HUES64 (cell line): ENCODE measurements around the gene EGFR.

Experiments
- H3K27ac ChIP-seq: 2 replicates; pipeline ENCODE4 v1.7.0; 2013; ENCODE audit warnings: low read depth, low read length, inconsistent platforms
- H3K27me3 ChIP-seq: 2 replicates; pipeline ENCODE4 v1.6.1; 2013; ENCODE audit warnings: mild to moderate bottlenecking, low read length; ENCODE audit not compliant: insufficient read depth
- H3K36me3 ChIP-seq: 2 replicates; pipeline ENCODE4 v1.6.1; 2013; ENCODE audit warnings: mild to moderate bottlenecking, low read length; ENCODE audit not compliant: insufficient read depth
- H3K4me1 ChIP-seq: 2 replicates; pipeline ENCODE4 v1.6.1; 2013; ENCODE audit warnings: mild to moderate bottlenecking, low read length, moderate library complexity; ENCODE audit not compliant: insufficient read depth
- H3K4me3 ChIP-seq: 2 replicates; pipeline ENCODE4 v1.5.1; 2013; ENCODE audit warnings: mild to moderate bottlenecking, low read length, moderate library complexity
- H3K9ac ChIP-seq: 2 replicates; pipeline ENCODE4 v1.6.1; 2013; ENCODE audit warnings: mild to moderate bottlenecking, low read depth, low read length
- H3K9me3 ChIP-seq: 2 replicates; pipeline ENCODE4 v1.6.1; 2013; ENCODE audit warnings: low read depth, low read length; ENCODE audit not compliant: insufficient read depth
- WGBS: fragments of 150-250, 120-280 bp; methylation state at CpG from one replicate; pipeline ENCODE4 v1.1.7; 2013; ENCODE audit warnings: missing lambda C conversion rate; 5-methylcytosine and 5-hydroxymethylcytosine counted together

The EGFR gene

GRCh38 chr7:55131142-55131929 lies 112.5 kb downstream of the EGFR start:
- H3K9ac ChIP-seq = no peak overlapping the region
- 82% methylated on average over 17 of the region's 17 CpGs for WGBS
- H3K36me3 ChIP-seq = no peaks in the 10 kb centered on the region
- no peak overlapping the region for H3K4me3 ChIP-seq
- H3K4me1 ChIP-seq = peaks cover 32% of the 10 kb centered on the region
- H3K9me3 ChIP-seq = no peaks in the 10 kb centered on the region
- no peaks in the 10 kb centered on the region; the same call in 1 of the 2 replicates for H3K27me3 ChIP-seq
- H3K27ac ChIP-seq = no peak overlapping the region

GRCh38 chr7:55132550-55132889 lies 113.7 kb downstream of the EGFR start:
- Histone ChIP-seq H3K27ac (no peak overlapping the region), H3K4me1 (peaks cover 32% of the 10 kb centered on the region), H3K27me3 (no peaks in the 10 kb centered on the region; the same call in 1 of the 2 replicates), H3K9ac (no peak overlapping the region), H3K9me3 (no peaks in the 10 kb centered on the region), H3K4me3 (no peak overlapping the region), H3K36me3 (no peaks in the 10 kb centered on the region)
- WGBS = 96% methylated on average over 5 of the region's 5 CpGs

- Histone ChIP-seq H3K27ac (no peak overlapping the region), H3K4me3 (no peak overlapping the region), H3K27me3 (no peaks in the 10 kb centered on the region; the same call in 1 of the 2 replicates), H3K9me3 (no peaks in the 10 kb centered on the region), H3K9ac (no peak overlapping the region), H3K36me3 (no peaks in the 10 kb centered on the region), H3K4me1 (peaks cover 32% of the 10 kb centered on the region)
- 93% methylated on average over 10 of the region's 10 CpGs for WGBS
These were observed 114.2 kb downstream of the EGFR start for GRCh38 chr7:55132890-55133551.

- H3K27me3 ChIP-seq = no peaks in the 10 kb centered on the region; the same call in 1 of the 2 replicates
- 88% methylated on average over 16 of the region's 16 CpGs for WGBS
- H3K4me1 ChIP-seq = peaks cover 26% of the 10 kb centered on the region
- no peaks in the 10 kb centered on the region for H3K36me3 ChIP-seq
- no peak overlapping the region for H3K27ac ChIP-seq
- peaks cover 2% of the 10 kb centered on the region; the same call in 1 of the 2 replicates for H3K9me3 ChIP-seq
- no peak overlapping the region for H3K9ac ChIP-seq
- H3K4me3 ChIP-seq = no peak overlapping the region
These were observed 115.0 kb downstream of the EGFR start for GRCh38 chr7:55133630-55134358.

- Histone ChIP-seq H3K27me3 (no peaks in the 10 kb centered on the region; the same call in 1 of the 2 replicates), H3K36me3 (no peaks in the 10 kb centered on the region), H3K27ac (no peak overlapping the region), H3K9ac (no peak overlapping the region), H3K4me3 (no peak overlapping the region), H3K9me3 (peaks cover 2% of the 10 kb centered on the region; the same call in 1 of the 2 replicates), H3K4me1 (peaks cover 20% of the 10 kb centered on the region)
- WGBS = 91% methylated on average over 4 of the region's 4 CpGs
These were observed 115.5 kb downstream of the EGFR start for GRCh38 chr7:55134359-55134725.

- peaks cover 16% of the 10 kb centered on the region for H3K4me1 ChIP-seq
- no peaks in the 10 kb centered on the region for H3K36me3 ChIP-seq
- no peaks in the 10 kb centered on the region; the same call in 1 of the 2 replicates for H3K27me3 ChIP-seq
- H3K9ac ChIP-seq = no peak overlapping the region
- WGBS = 91% methylated on average over 2 of the region's 2 CpGs
- no peak overlapping the region for H3K4me3 ChIP-seq
- H3K9me3 ChIP-seq = peaks cover 2% of the 10 kb centered on the region; the same call in 1 of the 2 replicates
- H3K27ac ChIP-seq = no peak overlapping the region
These were observed 116.0 kb downstream of the EGFR start for GRCh38 chr7:55134786-55135185.

- Histone ChIP-seq H3K4me1 (peaks cover 9% of the 10 kb centered on the region), H3K27me3 (no peaks in the 10 kb centered on the region; the same call in 1 of the 2 replicates), H3K36me3 (no peaks in the 10 kb centered on the region), H3K9me3 (peaks cover 2% of the 10 kb centered on the region; the same call in 1 of the 2 replicates), H3K27ac (no peak overlapping the region), H3K9ac (no peak overlapping the region), H3K4me3 (no peak overlapping the region)
These were observed 116.6 kb downstream of the EGFR start for GRCh38 chr7:55135462-55135861.

- Histone ChIP-seq H3K4me1 (no peaks in the 10 kb centered on the region), H3K9me3 (peaks cover 2% of the 10 kb centered on the region; the same call in 1 of the 2 replicates), H3K36me3 (no peaks in the 10 kb centered on the region), H3K4me3 (no peak overlapping the region), H3K9ac (no peak overlapping the region), H3K27me3 (no peaks in the 10 kb centered on the region), H3K27ac (no peak overlapping the region)
- WGBS = 84% methylated on average over 2 of the region's 2 CpGs
These were observed 119.8 kb downstream of the EGFR start for GRCh38 chr7:55138663-55139062.

- no peak overlapping the region for H3K4me3 ChIP-seq
- no peak overlapping the region for H3K9ac ChIP-seq
- no peaks in the 10 kb centered on the region for H3K36me3 ChIP-seq
- H3K27me3 ChIP-seq = no peaks in the 10 kb centered on the region
- H3K4me1 ChIP-seq = no peaks in the 10 kb centered on the region
- H3K27ac ChIP-seq = no peak overlapping the region
- 82% methylated on average over 8 of the region's 8 CpGs for WGBS
- H3K9me3 ChIP-seq = peaks cover 2% of the 10 kb centered on the region; the same call in 1 of the 2 replicates
These were observed 121.6 kb downstream of the EGFR start for GRCh38 chr7:55140221-55140940.

GRCh38 chr7:55140941-55141278 lies 122.1 kb downstream of the EGFR start:
- no peaks in the 10 kb centered on the region for H3K27me3 ChIP-seq
- no peak overlapping the region for H3K4me3 ChIP-seq
- no peak overlapping the region for H3K27ac ChIP-seq
- H3K9me3 ChIP-seq = peaks cover 2% of the 10 kb centered on the region; the same call in 1 of the 2 replicates
- no peaks in the 10 kb centered on the region for H3K36me3 ChIP-seq
- no peaks in the 10 kb centered on the region for H3K4me1 ChIP-seq
- no peak overlapping the region for H3K9ac ChIP-seq
